ENCODE results near the gene SPPL2C. TPM values are rescaled to one million over a fixed set of nuclear protein-coding genes. Genes with fewer than 3 reads are reported as not detected.

The SPPL2C gene
- total RNA-seq, 1 experiment from 2014 or later: not detected

GRCh38 chr17:45836047-45837044 is 8.3 kb upstream of the SPPL2C start (continued):
- TF ChIP-seq OVOL2 (CRISPR knock-in tag; IDR thresholded peaks at IDR 0.05; ENCODE audit: borderline replicate concordance) (no peak), RORB (CRISPR knock-in tag; IDR thresholded peaks at IDR 0.05) (no peak), JAZF1 (CRISPR knock-in tag; IDR thresholded peaks at IDR 0.05) (no peak), CREM (CRISPR knock-in tag; IDR thresholded peaks at IDR 0.05) (no peak)

- H3K27ac Mint-ChIP-seq: no peak overlapping the region
- no peaks in the 10 kb centered on the region for H3K9me3 Mint-ChIP-seq
- DNase-seq (ENCODE audit: low spot score) (no peak), ATAC-seq (no peak)
- POLR2A ChIA-PET: no interaction called here
- H3K4me3 Mint-ChIP-seq: no peak overlapping the region
- CTCF ChIA-PET: interaction anchor here (1.4 to 2.6 kb wide), 9 partner anchors 10 to 197 kb away, joined by 4 to 17 read pairs (median 8); partner anchors contain the start of gene CRHR1
- no peaks in the 10 kb centered on the region for H3K36me3 Mint-ChIP-seq
- TF ChIP-seq E2F5 (CRISPR knock-in tag; IDR thresholded peaks at IDR 0.05): no peak
- no peak for TF ChIP-seq ZSCAN18 (CRISPR knock-in tag; IDR thresholded peaks at IDR 0.05)
- no peak for TF ChIP-seq TEAD4 (CRISPR knock-in tag; IDR thresholded peaks at IDR 0.05)
- TF ChIP-seq GRHL2 (CRISPR knock-in tag; IDR thresholded peaks at IDR 0.05; ENCODE audit: insufficient replicate concordance, severe bottlenecking): no peak
- TF ChIP-seq ZNF425 (CRISPR knock-in tag; conservative IDR thresholded peaks at IDR 0.05): no peak
- TF ChIP-seq NFYB (CRISPR knock-in tag; conservative IDR thresholded peaks at IDR 0.05; ENCODE audit: low read depth): no peak
- TF ChIP-seq ATF3 (CRISPR knock-in tag; conservative IDR thresholded peaks at IDR 0.05): no peak
- no peak for TF ChIP-seq PRDM15 (CRISPR knock-in tag; IDR thresholded peaks at IDR 0.05)
- no peak for TF ChIP-seq GABPB1 (CRISPR knock-in tag; IDR thresholded peaks at IDR 0.05)
- TF ChIP-seq JAZF1 (CRISPR knock-in tag; IDR thresholded peaks at IDR 0.05): no peak
- TF ChIP-seq, protein P1, sequence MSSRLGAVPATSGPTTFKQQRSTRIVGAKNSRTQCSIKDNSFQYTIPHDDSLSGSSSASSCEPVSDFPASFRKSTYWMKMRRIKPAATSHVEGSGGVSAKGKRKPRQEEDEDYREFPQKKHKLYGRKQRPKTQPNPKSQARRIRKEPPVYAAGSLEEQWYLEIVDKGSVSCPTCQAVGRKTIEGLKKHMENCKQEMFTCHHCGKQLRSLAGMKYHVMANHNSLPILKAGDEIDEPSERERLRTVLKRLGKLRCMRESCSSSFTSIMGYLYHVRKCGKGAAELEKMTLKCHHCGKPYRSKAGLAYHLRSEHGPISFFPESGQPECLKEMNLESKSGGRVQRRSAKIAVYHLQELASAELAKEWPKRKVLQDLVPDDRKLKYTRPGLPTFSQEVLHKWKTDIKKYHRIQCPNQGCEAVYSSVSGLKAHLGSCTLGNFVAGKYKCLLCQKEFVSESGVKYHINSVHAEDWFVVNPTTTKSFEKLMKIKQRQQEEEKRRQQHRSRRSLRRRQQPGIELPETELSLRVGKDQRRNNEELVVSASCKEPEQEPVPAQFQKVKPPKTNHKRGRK (CRISPR knock-in tag; IDR thresholded peaks at IDR 0.05; ENCODE audit: borderline replicate concordance): no peak
- TF ChIP-seq MXD4 (CRISPR knock-in tag; IDR thresholded peaks at IDR 0.05; ENCODE audit: borderline replicate concordance): no peak
- no peak for TF ChIP-seq SP1 (CRISPR knock-in tag; conservative IDR thresholded peaks at IDR 0.05)
- TF ChIP-seq OVOL2 (CRISPR knock-in tag; IDR thresholded peaks at IDR 0.05; ENCODE audit: borderline replicate concordance): no peak
- no peak for TF ChIP-seq ZNF138 (CRISPR knock-in tag; conservative IDR thresholded peaks at IDR 0.05)
- no peak for TF ChIP-seq ZNF317 (CRISPR knock-in tag; IDR thresholded peaks at IDR 0.05; ENCODE audit: borderline replicate concordance, low read depth)
- no peak for TF ChIP-seq NR3C1 (CRISPR knock-in tag; conservative IDR thresholded peaks at IDR 0.05; ENCODE audit: low read depth)
- no peak for TF ChIP-seq FOXJ3 (CRISPR knock-in tag; IDR thresholded peaks at IDR 0.05; ENCODE audit: borderline replicate concordance)
- no peaks in the 10 kb centered on the region; the same call in 1 of the 2 replicates for H3K27me3 Mint-ChIP-seq (ENCODE audit: low read depth)
- 0 out of 2 replicates have a peak, but pooled peaks cover 5% of the 10 kb centered on the region for H3K4me1 Mint-ChIP-seq
These were observed 7.5 kb upstream of the SPPL2C start for GRCh38 chr17:45837187-45837586.
